Erythroblast (primary cell): Measurements from ENCODE around the gene PGC.

ENCODE experiments used
- DNase-seq, 2 experiments: peaks; one replicate each; lab custom pipeline; 2025; lab: John Stamatoyannopoulos, UW
- GATA1 ChIP-seq: IDR thresholded peaks from 2 replicates; pipeline ENCODE4 v1.6.1; 2011; ENCODE audit warnings: low read depth, mild to moderate bottlenecking, control low read depth, low read length, moderate library complexity
- POLR2A ChIP-seq: IDR thresholded peaks from 2 replicates; pipeline ENCODE4 v1.6.1; 2011; ENCODE audit warnings: mild to moderate bottlenecking, low read length

The PGC gene

GRCh38 chr6:41714556-41715273 lies 32.5 kb downstream of the PGC start:
- no peak for DNase-seq
- no peak for TF ChIP-seq GATA1

DNA sequence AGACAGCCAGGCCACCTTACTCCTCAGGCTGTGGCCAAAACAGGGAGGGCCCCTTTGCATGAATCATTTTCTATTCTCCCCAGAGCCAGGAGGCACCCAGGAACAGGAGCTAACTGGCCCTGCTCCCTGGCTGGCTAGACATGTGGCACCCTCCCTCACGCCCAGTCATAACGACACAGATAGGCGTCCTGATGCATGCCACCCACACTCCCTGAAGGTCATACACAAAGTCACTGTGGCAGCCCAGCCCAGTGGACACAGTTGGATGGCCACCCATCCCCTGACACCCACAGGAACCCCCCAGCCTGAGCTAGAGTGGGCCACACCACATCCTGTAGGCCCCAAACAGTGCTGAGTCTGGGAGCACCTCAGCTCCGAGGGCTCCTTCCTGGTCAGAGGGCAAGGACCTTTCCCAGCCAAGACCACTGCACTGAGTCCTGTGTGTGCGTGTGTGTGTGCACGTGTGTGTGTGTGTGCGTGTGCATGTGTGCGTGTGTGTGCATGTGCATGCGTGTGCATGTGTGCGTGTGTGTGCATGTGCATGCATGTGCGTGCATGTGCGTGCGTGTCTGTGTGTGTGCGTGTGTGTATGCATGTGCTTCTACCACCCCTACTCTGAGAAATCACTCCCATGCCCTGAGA lies 33.4 kb downstream of the PGC start:
- TF ChIP-seq GATA1 (no peak), POLR2A (no peak)
- DNase-seq, result no peak

GRCh38 chr6:41713159-41713649 lies 34.0 kb downstream of the PGC start:
- no peak for DNase-seq
- TF ChIP-seq POLR2A (no peak), GATA1 (no peak)

GRCh38 chr6:41712651-41713103 lies 34.5 kb downstream of the PGC start:
- TF ChIP-seq POLR2A (no peak), GATA1 (no peak)
- no peak for DNase-seq

DNA sequence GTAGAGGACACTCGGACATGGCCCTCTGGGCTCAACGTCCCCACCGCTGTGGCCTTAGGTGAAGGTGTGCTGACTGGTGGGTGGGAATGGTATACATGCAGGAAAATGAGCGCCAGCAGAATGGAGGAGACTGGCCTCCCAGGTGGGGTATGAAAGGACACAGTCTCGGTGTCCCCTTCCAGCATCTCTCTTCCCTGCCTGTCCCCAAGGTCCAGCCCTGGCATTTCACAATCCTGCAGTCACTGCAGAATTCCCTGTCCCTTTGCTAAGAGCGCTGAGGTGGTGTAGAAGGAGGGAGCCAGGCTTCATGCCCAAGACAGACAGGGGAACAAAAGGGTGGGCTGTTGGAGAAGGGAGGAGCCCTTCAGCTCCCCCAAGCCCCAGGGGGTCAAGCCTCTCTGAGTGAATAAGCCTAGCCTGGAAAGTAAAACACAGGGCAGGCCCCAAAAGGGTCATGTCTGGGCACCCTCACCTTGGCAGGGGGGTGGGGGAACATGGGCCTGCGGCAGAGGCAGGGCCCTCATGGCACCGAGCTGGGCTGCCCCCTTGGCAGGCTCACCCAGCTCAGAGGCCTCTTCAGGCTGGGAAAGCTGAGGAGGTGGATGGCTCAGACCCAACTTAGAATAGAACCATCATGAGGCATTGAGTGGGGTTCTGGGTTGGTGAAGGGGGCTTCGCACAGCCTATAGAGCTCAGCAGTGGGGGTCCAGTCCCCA lies 35.7 kb downstream of the PGC start:
- TF ChIP-seq GATA1, result no peak
- TF ChIP-seq POLR2A, result no peak
- no peak for DNase-seq

DNA sequence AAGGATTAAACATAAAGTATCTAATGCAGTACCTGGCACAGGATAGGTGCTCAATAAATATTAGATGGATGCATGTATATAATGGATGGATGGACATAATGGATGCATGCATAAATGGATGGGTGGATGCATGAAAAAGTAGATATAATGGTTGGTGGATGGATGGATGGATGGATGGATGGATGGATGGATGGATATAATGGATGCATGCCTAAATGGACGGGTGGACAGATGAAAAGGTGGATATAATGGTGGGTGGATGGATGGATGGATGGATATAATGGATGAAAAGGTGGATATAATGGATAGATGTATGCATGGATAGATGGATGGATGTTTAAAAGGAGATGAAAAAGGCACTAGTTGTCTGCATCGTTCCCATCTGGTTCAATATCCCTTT lies 37.8 kb downstream of the PGC start:
- DNase-seq, result no peak
- TF ChIP-seq GATA1, result no peak
- no peak for TF ChIP-seq POLR2A

GRCh38 chr6:41708856-41709255 lies 38.3 kb downstream of the PGC start:
- TF ChIP-seq GATA1, result no peak
- TF ChIP-seq POLR2A, result no peak
- DNase-seq, result no peak

DNA sequence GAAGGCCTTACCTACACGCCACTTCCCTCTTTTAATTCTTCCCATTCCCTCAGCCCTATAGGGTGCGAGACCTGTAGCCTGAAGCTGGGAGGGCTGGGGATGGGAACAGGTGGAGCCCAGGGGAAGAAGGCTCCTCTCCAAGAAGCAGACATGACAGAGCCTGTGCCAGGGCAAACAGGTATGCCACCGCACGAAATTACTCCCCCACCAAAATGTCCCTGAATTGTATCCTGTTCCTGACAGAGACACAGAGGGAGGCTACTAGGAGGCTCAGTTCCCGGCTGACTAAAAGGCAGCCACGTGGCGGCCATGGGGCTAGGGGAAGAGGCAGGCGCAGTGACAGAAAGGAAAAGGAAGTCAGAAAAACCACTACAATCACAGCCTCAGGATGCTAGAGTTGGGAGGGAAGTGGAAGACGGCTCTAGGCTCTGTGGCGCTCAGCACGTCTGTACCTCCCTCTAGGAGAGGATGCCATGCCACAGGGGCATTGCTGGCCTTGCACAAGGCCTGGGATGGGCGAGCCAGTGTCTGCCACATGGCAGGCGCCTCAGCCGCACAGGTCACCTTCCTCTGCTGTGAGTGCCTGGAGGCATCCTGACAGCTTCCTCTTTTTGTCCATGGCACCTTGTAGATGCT lies 39.5 kb downstream of the PGC start:
- no peak for DNase-seq
- no peak for TF ChIP-seq POLR2A
- no peak for TF ChIP-seq GATA1

DNA sequence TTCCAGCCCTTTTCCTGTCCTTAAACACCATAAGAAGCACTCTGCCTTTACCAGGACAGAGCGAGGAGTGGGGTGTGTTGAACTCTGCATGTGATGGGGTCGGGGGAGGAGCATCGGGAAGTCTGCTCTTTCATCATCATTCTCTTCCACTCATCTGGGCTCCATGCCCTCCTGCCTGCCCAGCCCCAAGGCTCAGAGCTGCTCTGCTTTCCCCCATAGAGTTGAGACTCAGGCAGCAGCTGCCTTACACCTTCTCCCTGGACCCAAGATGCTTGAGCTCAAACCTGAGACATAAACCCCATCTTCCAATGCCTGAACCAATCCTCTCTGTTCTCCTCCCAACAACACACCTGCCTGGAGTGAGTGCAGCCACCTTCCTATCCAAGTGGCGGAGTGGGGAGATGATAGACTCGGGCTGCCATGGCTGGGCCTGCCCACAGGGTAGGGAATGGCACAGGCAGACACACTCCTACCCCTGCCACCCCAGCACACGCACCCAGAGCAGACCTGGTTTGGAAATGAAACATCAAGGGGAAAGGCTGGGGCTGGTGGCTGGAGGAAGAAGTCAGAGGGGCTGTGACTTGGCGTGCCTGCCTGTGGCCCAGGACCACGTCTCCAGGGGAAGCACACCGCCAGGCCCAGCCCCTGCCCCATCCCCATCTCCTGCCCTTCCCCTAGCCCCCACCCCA lies 40.2 kb downstream of the PGC start:
- TF ChIP-seq GATA1 (no peak), POLR2A (no peak)
- no peak for DNase-seq

GRCh38 chr6:41705996-41706835 lies 41.0 kb downstream of the PGC start:
- peak; percentile 64 to 78 for DNase-seq
- TF ChIP-seq GATA1 (no peak), POLR2A (no peak)

- DNase-seq, result no peak
- TF ChIP-seq POLR2A (no peak), GATA1 (no peak)
Observed at GRCh38 chr6:41705311-41705995, 41.7 kb downstream of the PGC start.

- TF ChIP-seq GATA1 (no peak), POLR2A (no peak)
- DNase-seq, result no peak
Observed at GRCh38 chr6:41704656-41705310, 42.4 kb downstream of the PGC start.
